MM.1S (cell line): Measurements from ENCODE around the gene MYCBP.

Experiments
- DNase-seq: peaks from one replicate; pipeline ENCODE4 v3.0.0-alpha.2; 2015
- H2AFZ ChIP-seq: fragments of 300-600 bp; sonication (generic); 2 replicates; pipeline ENCODE4 v1.6.0; 2016; ENCODE audit warnings: antibody characterized with exemption, low read length
- H3F3A ChIP-seq: fragments of 300-600 bp; sonication (generic); 2 replicates; pipeline ENCODE4 v1.6.1; 2016; ENCODE audit warnings: mild to moderate bottlenecking, antibody characterized with exemption, low read length, moderate library complexity, mixed read lengths; ENCODE audit not compliant: insufficient read depth
- H3K27ac ChIP-seq: fragments of 300-600 bp; sonication (generic); 2 replicates; pipeline ENCODE4 v1.5.1; 2016; ENCODE audit warnings: mild to moderate bottlenecking, low read length
- H3K27me3 ChIP-seq: fragments of 300-600 bp; sonication (generic); replicated peaks from 2 replicates; pipeline ENCODE4 v1.6.0; 2016; ENCODE audit warnings: low read length; ENCODE audit not compliant: insufficient read depth
- H3K36me3 ChIP-seq: fragments of 300-600 bp; sonication (generic); replicated peaks from 2 replicates; pipeline ENCODE4 v1.6.1; 2016; ENCODE audit warnings: mild to moderate bottlenecking, low read length, mixed read lengths; ENCODE audit not compliant: insufficient read depth
- H3K4me1 ChIP-seq: fragments of 300-600 bp; sonication (generic); 2 replicates; pipeline ENCODE4 v1.6.1; 2016; ENCODE audit warnings: low read length, mixed read lengths
- H3K4me2 ChIP-seq: fragments of 300-600 bp; sonication (generic); 2 replicates; pipeline ENCODE4 v1.6.0; 2016; ENCODE audit warnings: low read depth, low read length
- H3K4me3 ChIP-seq: fragments of 300-600 bp; sonication (generic); 2 replicates; pipeline ENCODE4 v1.5.1; 2016; ENCODE audit warnings: low read length, mixed read lengths
- H3K79me2 ChIP-seq: fragments of 300-600 bp; sonication (generic); 2 replicates; pipeline ENCODE4 v1.6.1; 2016; ENCODE audit warnings: mixed run types, low read length, mixed read lengths
- H3K9ac ChIP-seq: fragments of 300-600 bp; sonication (generic); 2 replicates; pipeline ENCODE4 v1.6.1; 2016; ENCODE audit warnings: low read length, mixed read lengths
- H3K9me2 ChIP-seq: fragments of 300-600 bp; sonication (generic); replicated peaks from 2 replicates; pipeline ENCODE4 v1.6.1; 2016; ENCODE audit warnings: mild to moderate bottlenecking, low read length, mixed read lengths; ENCODE audit not compliant: insufficient read depth
- H3K9me3 ChIP-seq: fragments of 300-600 bp; sonication (generic); replicated peaks from 2 replicates; pipeline ENCODE4 v1.6.1; 2016; ENCODE audit warnings: mild to moderate bottlenecking, low read length, mixed read lengths; ENCODE audit not compliant: insufficient read depth
- H4K20me1 ChIP-seq: fragments of 300-600 bp; sonication (generic); 2 replicates; pipeline ENCODE4 v1.6.1; 2016; ENCODE audit warnings: mild to moderate bottlenecking, low read length, moderate library complexity, mixed read lengths; ENCODE audit not compliant: insufficient read depth
- EZH2 ChIP-seq: fragments of 300-600 bp; sonication (generic); optimal IDR thresholded peaks from 2 replicates; pipeline ENCODE3; 2017; ENCODE audit warnings: low read depth, mild to moderate bottlenecking, antibody characterized with exemption, low read length, mixed read lengths
- EZH2phosphoT487 ChIP-seq: fragments of 300-600 bp; sonication (generic); IDR thresholded peaks from 2 replicates; pipeline ENCODE4 v1.6.1; 2018; ENCODE audit warnings: antibody characterized with exemption, low read length
- TF ChIP-seq, protein P1 (sequence below): fragments of 300-600 bp; sonication (generic); IDR thresholded peaks from 2 replicates; pipeline ENCODE4 v1.5.1; 2016; ENCODE audit warnings: antibody characterized with exemption, low read length, mixed read lengths

Gene MYCBP

DNA sequence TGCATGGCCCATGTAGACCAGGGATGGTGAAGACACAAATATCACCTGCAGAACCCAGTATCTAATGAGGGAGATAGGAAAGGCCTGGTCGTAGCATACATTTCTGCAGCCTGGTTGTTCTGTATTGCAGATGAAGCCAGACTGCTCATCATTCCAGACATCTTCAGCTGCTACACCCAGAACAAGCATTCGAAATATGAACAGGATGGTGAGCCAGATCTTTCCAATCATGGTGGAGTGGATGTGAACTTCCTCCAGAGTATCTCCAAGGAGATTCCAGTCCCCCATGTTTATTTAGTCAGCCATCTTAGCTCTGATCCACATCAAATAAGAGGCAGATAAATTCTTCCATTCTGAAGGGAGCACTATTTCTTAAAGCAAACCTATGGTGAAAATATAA lies 2.7 kb upstream of the MYCBP start:
- Histone ChIP-seq H3K9me2 (no peaks in the 10 kb centered on the region), H3K27ac (no peak overlapping the region), H3K9me3 (no peaks in the 10 kb centered on the region), H3K27me3 (no peaks in the 10 kb centered on the region), H3K79me2 (peaks cover 24% of the 10 kb centered on the region), H3K4me3 (no peak overlapping the region), H2AFZ (no peak overlapping the region), H4K20me1 (no peaks in the 10 kb centered on the region), H3K4me2 (no peak overlapping the region), H3F3A (peaks cover 18% of the 10 kb centered on the region), H3K36me3 (no peaks in the 10 kb centered on the region), H3K9ac (no peak overlapping the region), H3K4me1 (peaks cover 15% of the 10 kb centered on the region)
- DNase-seq = no peak
- TF ChIP-seq, protein P1, sequence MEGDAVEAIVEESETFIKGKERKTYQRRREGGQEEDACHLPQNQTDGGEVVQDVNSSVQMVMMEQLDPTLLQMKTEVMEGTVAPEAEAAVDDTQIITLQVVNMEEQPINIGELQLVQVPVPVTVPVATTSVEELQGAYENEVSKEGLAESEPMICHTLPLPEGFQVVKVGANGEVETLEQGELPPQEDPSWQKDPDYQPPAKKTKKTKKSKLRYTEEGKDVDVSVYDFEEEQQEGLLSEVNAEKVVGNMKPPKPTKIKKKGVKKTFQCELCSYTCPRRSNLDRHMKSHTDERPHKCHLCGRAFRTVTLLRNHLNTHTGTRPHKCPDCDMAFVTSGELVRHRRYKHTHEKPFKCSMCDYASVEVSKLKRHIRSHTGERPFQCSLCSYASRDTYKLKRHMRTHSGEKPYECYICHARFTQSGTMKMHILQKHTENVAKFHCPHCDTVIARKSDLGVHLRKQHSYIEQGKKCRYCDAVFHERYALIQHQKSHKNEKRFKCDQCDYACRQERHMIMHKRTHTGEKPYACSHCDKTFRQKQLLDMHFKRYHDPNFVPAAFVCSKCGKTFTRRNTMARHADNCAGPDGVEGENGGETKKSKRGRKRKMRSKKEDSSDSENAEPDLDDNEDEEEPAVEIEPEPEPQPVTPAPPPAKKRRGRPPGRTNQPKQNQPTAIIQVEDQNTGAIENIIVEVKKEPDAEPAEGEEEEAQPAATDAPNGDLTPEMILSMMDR = no peak
- TF ChIP-seq EZH2 = no peak
- no peak for TF ChIP-seq EZH2phosphoT487

DNA sequence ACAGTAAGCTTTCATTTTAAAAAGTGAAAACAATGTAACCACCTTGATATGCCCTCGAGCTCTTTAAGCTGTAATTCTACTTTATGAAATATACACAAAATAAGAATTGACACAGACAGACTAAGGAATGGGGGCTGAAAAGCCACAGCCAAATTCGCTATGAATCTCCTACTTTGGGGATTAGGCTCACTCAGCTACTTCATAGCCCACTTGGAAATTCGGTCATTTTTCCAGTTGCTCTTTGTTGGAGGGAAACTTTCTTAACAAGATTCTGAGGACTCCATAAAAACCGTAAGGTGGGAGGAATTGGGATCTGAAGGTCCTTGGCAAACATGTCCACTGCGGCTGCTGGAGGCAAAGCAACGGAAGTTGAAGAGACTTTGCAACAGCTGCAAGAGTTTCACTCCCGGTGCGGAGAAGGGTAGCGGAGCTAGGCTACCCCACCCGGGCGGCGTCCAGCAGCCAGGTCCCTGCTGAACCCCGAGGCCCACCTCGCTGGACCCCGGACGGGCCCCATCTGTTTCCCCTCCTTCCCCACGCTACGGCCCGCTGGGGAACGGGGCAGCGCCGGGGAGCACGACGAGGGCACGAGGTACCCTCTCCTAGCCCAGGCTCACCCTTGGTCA lies 634 bp downstream of the MYCBP start:
- H3K4me2 ChIP-seq = peak overlapping the region; percentile 79
- peaks cover 20% of the 10 kb centered on the region for H3K4me1 ChIP-seq
- H3K9me3 ChIP-seq = no peaks in the 10 kb centered on the region
- peak; percentile 66 for DNase-seq
- H4K20me1 ChIP-seq = no peaks in the 10 kb centered on the region
- peaks cover 20% of the 10 kb centered on the region for H3F3A ChIP-seq
- TF ChIP-seq EZH2 = no peak
- TF ChIP-seq, protein P1 = no peak
- no peak for TF ChIP-seq EZH2phosphoT487
- peaks cover 39% of the 10 kb centered on the region for H3K79me2 ChIP-seq
- H3K27ac ChIP-seq = peak overlapping the region; percentile 9; the same call in 1 of the 2 replicates
- H3K9ac ChIP-seq = peak overlapping the region; percentile 78
- H2AFZ ChIP-seq = peak overlapping the region; percentile 71
- H3K9me2 ChIP-seq = no peaks in the 10 kb centered on the region
- no peaks in the 10 kb centered on the region for H3K27me3 ChIP-seq
- peak overlapping the region; percentile 94 for H3K4me3 ChIP-seq
- H3K36me3 ChIP-seq = no peaks in the 10 kb centered on the region

DNA sequence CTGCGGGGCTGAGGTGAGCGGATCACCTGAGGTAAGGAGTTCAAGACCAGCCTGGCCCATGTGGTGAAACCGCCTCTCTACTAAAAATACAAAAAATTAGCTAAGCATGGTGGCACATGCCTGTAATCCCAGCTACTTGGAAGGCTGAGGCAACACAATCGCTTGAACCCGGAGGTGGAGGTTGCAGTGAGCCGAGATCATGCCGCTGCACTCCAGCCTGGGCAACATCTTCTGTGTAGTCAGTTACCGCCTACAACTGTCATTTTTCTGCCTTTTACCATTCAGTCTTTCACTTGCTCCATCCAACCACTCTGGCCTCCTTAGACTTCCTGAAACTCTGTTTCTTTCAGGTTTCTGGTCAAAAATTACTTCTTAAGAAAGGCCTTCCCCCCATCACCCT lies 2.2 kb downstream of the MYCBP start:
- no peak for TF ChIP-seq EZH2
- TF ChIP-seq, protein P1 = no peak
- TF ChIP-seq EZH2phosphoT487 = no peak
- no peak for DNase-seq
- Histone ChIP-seq H3K9me2 (no peaks in the 10 kb centered on the region), H3F3A (peaks cover 20% of the 10 kb centered on the region), H3K27ac (no peak overlapping the region), H3K4me3 (no peak overlapping the region), H4K20me1 (no peaks in the 10 kb centered on the region), H3K9me3 (no peaks in the 10 kb centered on the region), H2AFZ (no peak overlapping the region), H3K36me3 (no peaks in the 10 kb centered on the region; the same call in 1 of the 2 replicates), H3K79me2 (peaks cover 47% of the 10 kb centered on the region), H3K27me3 (no peaks in the 10 kb centered on the region), H3K4me2 (no peak overlapping the region), H3K4me1 (peaks cover 20% of the 10 kb centered on the region), H3K9ac (no peak overlapping the region)
